Embryonic facial prominence (tissue), 1 donor: Measurements from ENCODE around the gene PTAFR.

Experiments
- DNase-seq: peaks from one replicate; pipeline ENCODE4 v3.0.0-alpha.2; 2016; ENCODE audit errors: extremely low spot score

PTAFR gene

GRCh38 chr1:28176492-28177470, at the start of gene PTAFR:
Gene PTAFR (minus strand): TSS chr1:28176690. CDS start chr1:28151021, 25,669 bp downstream.
- DNase-seq: no peak

- DNase-seq: no peak
Observed at GRCh38 chr1:28213315-28213714, 36.8 kb upstream of the PTAFR start.

- no peak for DNase-seq
Observed at GRCh38 chr1:28209700-28210099, 33.2 kb upstream of the PTAFR start.

- DNase-seq: no peak
Observed at GRCh38 chr1:28208818-28209441, 32.4 kb upstream of the PTAFR start.

- DNase-seq: no peak
Observed at GRCh38 chr1:28205243-28205642, 28.8 kb upstream of the PTAFR start.

- DNase-seq: no peak
Observed at GRCh38 chr1:28200234-28200873, 23.9 kb upstream of the PTAFR start.

GRCh38 chr1:28199328-28200233, 23.1 kb upstream of the PTAFR start:
- DNase-seq: no peak

GRCh38 chr1:28197682-28198415, 21.4 kb upstream of the PTAFR start:
- no peak for DNase-seq

- no peak for DNase-seq
Observed at GRCh38 chr1:28196330-28196729, 19.8 kb upstream of the PTAFR start.

GRCh38 chr1:28195780-28196179, 19.3 kb upstream of the PTAFR start:
- DNase-seq: no peak

- no peak for DNase-seq
Observed at GRCh38 chr1:28194326-28195035, 18.0 kb upstream of the PTAFR start.

- DNase-seq: no peak
Observed at GRCh38 chr1:28193701-28194161, 17.2 kb upstream of the PTAFR start.

GRCh38 chr1:28190996-28191645, 14.6 kb upstream of the PTAFR start:
- DNase-seq: no peak

GRCh38 chr1:28190337-28190979, 14.0 kb upstream of the PTAFR start:
- DNase-seq: no peak

- no peak for DNase-seq
Observed at GRCh38 chr1:28185071-28185470, 8.6 kb upstream of the PTAFR start.

- no peak for DNase-seq
Observed at GRCh38 chr1:28180306-28181305, 4.1 kb upstream of the PTAFR start.

GRCh38 chr1:28178690-28179485, 2.4 kb upstream of the PTAFR start:
- no peak for DNase-seq
